Measurements from ENCODE around the gene GLA. TPM values are rescaled to one million over a fixed set of nuclear protein-coding genes. Genes with fewer than 3 reads are reported as not detected.
A peak's percentile ranks its signal among the peaks of the same experiment; 100 is the strongest.

The GLA gene
- total RNA-seq, 1 experiment from 2014 or later: 54.8 TPM

- Histone ChIP-seq H2AFZ (ENCODE audit: low read length) (no peak overlapping the region), H3K27ac (ENCODE audit: low read length) (no peak overlapping the region), H3F3A (ENCODE audit: low read length, unreplicated experiment) (no peaks in the 10 kb centered on the region), H3K4me1 (ENCODE audit: insufficient read depth, low read length) (no peaks in the 10 kb centered on the region), H3K9me3 (ENCODE audit: low read length) (no peaks in the 10 kb centered on the region), H3K27me3 (ENCODE audit: low read length) (peaks cover 3% of the 10 kb centered on the region; the same call in 1 of the 2 replicates), H3K9ac (ENCODE audit: low read length) (no peak overlapping the region), H3K9me2 (replicated peaks; ENCODE audit: low read length) (no peaks in the 10 kb centered on the region), H3K79me2 (ENCODE audit: low read length) (no peaks in the 10 kb centered on the region), H3K36me3 (ENCODE audit: low read depth, low read length) (no peaks in the 10 kb centered on the region), H4K20me1 (ENCODE audit: low read length) (no peaks in the 10 kb centered on the region), H3K4me3 (ENCODE audit: low read length) (no peak overlapping the region), H3K4me2 (ENCODE audit: low read length) (no peak overlapping the region)
- no TSS peak for BruUV-seq (replicated peaks)
- intact Hi-C loops (cut with micrococcal nuclease): no loop called here
- no peak for DNase-seq
- ChIA-PET CTCF (no interaction called here), POLR2A (ENCODE audit: unreplicated experiment) (no interaction called here)
- TF ChIP-seq EZH2phosphoT487 (IDR thresholded peaks at IDR 0.05; ENCODE audit: borderline replicate concordance, low read length): no peak
- no peak for TF ChIP-seq EZH2 (IDR thresholded peaks at IDR 0.05; ENCODE audit: low read length, unreplicated experiment)
- no peak for TF ChIP-seq CTCF (conservative IDR thresholded peaks at IDR 0.05; ENCODE audit: low read depth, low read length)
- no peak for ATAC-seq
Measured at GRCh38 chrX:101442085-101442484, 34.4 kb upstream of the GLA start.

GRCh38 chrX:101430457-101431078 is 22.8 kb upstream of the GLA start:
- Histone ChIP-seq H4K20me1 (ENCODE audit: low read length) (no peaks in the 10 kb centered on the region), H3F3A (ENCODE audit: low read length, unreplicated experiment) (no peaks in the 10 kb centered on the region), H3K4me3 (ENCODE audit: low read length) (no peak overlapping the region), H3K4me1 (ENCODE audit: insufficient read depth, low read length) (peaks cover 13% of the 10 kb centered on the region), H3K9me3 (ENCODE audit: low read length) (no peaks in the 10 kb centered on the region), H3K36me3 (ENCODE audit: low read depth, low read length) (no peaks in the 10 kb centered on the region), H3K27me3 (ENCODE audit: low read length) (no peaks in the 10 kb centered on the region), H3K27ac (ENCODE audit: low read length) (peak overlapping the region; percentile 49), H3K9me2 (replicated peaks; ENCODE audit: low read length) (no peaks in the 10 kb centered on the region), H3K9ac (ENCODE audit: low read length) (no peak overlapping the region), H3K4me2 (ENCODE audit: low read length) (peak overlapping the region; percentile 41), H2AFZ (ENCODE audit: low read length) (no peak overlapping the region), H3K79me2 (ENCODE audit: low read length) (no peaks in the 10 kb centered on the region)
- ATAC-seq (peak; percentile 53; the same call in 1 of the 2 replicates), DNase-seq (peak; percentile 40)
- BruUV-seq (replicated peaks): no TSS peak
- CTCF ChIA-PET: no interaction called here
- POLR2A ChIA-PET (ENCODE audit: unreplicated experiment): no interaction called here
- TF ChIP-seq EZH2phosphoT487 (IDR thresholded peaks at IDR 0.05; ENCODE audit: borderline replicate concordance, low read length): no peak
- intact Hi-C loops (cut with micrococcal nuclease): no loop called here

- no peaks in the 10 kb centered on the region for H3K9me2 ChIP-seq (replicated peaks; ENCODE audit: low read length)
- H4K20me1 ChIP-seq (ENCODE audit: low read length): no peaks in the 10 kb centered on the region
- POLR2A ChIA-PET (ENCODE audit: unreplicated experiment): no interaction called here
- TF ChIP-seq EZH2 (IDR thresholded peaks at IDR 0.05; ENCODE audit: low read length, unreplicated experiment) (no peak), CTCF (conservative IDR thresholded peaks at IDR 0.05; ENCODE audit: low read depth, low read length) (no peak), EZH2phosphoT487 (IDR thresholded peaks at IDR 0.05; ENCODE audit: borderline replicate concordance, low read length) (no peak)
- peak overlapping the region; percentile 41 for H3K4me2 ChIP-seq (ENCODE audit: low read length)
- CTCF ChIA-PET: no interaction called here
- peak; percentile 57 for ATAC-seq
- H3K36me3 ChIP-seq (ENCODE audit: low read depth, low read length): no peaks in the 10 kb centered on the region
- no peaks in the 10 kb centered on the region for H3K9me3 ChIP-seq (ENCODE audit: low read length)
- DNase-seq: peak; percentile 35
- H3K4me3 ChIP-seq (ENCODE audit: low read length): no peak overlapping the region
- H2AFZ ChIP-seq (ENCODE audit: low read length): no peak overlapping the region
- peak overlapping the region; percentile 49 for H3K27ac ChIP-seq (ENCODE audit: low read length)
- intact Hi-C loops (cut with micrococcal nuclease): no loop called here
- no TSS peak for BruUV-seq (replicated peaks)
- H3K9ac ChIP-seq (ENCODE audit: low read length): no peak overlapping the region
- no peaks in the 10 kb centered on the region for H3K79me2 ChIP-seq (ENCODE audit: low read length)
- no peaks in the 10 kb centered on the region for H3K27me3 ChIP-seq (ENCODE audit: low read length)
- H3K4me1 ChIP-seq (ENCODE audit: insufficient read depth, low read length): peaks cover 13% of the 10 kb centered on the region
- no peaks in the 10 kb centered on the region for H3F3A ChIP-seq (ENCODE audit: low read length, unreplicated experiment)
Measured at GRCh38 chrX:101429934-101430333, 22.2 kb upstream of the GLA start.

Measured in PC-3 (cell line).